ENCODE data around the gene TNFAIP8.

TNFAIP8 gene

DNA sequence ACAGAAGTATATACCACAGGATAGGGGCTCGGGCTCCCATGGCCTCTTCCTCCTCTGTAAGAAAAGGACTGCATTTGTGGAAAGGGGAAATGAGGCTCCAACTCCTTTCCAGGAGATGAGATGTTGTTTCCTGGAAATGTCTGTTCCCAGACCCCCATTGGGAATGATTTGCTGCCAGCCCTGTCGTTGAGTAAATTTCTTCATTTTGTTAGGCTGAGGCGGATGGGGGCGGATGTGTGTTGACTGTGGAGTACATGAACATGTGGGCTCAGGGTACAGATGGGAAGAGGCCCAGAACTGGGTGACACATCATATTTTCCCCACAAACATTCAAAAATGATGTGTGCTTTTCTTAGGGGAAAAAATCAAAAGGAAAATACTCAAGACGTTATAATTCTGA lies 28.8 kb upstream of the TNFAIP8 start:
- no peak overlapping the region for H3K4me3 ChIP-seq (replicated peaks; ENCODE audit: low read depth, low read length)
- TF ChIP-seq, protein P1, sequence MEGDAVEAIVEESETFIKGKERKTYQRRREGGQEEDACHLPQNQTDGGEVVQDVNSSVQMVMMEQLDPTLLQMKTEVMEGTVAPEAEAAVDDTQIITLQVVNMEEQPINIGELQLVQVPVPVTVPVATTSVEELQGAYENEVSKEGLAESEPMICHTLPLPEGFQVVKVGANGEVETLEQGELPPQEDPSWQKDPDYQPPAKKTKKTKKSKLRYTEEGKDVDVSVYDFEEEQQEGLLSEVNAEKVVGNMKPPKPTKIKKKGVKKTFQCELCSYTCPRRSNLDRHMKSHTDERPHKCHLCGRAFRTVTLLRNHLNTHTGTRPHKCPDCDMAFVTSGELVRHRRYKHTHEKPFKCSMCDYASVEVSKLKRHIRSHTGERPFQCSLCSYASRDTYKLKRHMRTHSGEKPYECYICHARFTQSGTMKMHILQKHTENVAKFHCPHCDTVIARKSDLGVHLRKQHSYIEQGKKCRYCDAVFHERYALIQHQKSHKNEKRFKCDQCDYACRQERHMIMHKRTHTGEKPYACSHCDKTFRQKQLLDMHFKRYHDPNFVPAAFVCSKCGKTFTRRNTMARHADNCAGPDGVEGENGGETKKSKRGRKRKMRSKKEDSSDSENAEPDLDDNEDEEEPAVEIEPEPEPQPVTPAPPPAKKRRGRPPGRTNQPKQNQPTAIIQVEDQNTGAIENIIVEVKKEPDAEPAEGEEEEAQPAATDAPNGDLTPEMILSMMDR (IDR thresholded peaks at IDR 0.05; ENCODE audit: low read length, missing control alignments): no peak
- peak; percentile 27 for DNase-seq (ENCODE audit: low read depth)

DNA sequence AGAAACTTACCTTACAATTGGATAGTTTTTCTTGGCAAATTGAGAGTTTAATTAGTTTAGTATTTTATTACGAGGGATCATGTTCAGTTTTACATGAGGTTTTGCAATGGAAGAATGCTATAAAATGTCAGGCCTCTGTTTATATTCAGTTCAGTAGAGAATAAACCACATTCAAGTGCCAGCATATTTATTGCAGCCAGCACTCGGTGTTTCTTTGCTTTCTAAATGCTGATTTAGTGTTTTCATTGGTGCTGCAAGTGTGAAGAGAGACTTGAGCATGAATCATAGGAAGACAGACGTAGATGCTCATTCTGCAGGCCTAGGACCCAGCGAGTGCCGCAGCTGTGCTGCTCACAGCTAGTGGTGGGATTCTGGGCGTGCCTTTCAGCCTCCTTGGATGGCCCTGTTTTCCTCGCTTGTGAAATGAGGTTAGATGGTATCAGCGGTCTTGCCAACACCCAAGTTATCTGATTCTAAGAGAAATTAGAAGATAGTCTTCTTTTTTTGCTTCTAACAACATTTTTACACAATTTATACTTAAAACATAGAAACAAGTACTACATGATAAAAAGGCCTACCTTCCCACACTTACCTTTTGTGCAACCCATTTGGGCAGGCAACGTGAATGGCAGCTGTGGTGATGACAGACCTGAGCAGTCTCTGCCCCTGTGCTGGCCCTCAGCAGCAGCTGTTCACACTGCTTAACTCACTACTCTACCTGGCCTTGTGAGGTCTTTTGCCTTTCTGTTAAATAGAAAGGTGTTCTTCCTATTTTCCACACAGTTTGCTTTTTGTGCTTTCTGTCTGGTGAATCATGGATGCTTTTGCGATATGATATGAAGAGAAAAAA lies 26.8 kb upstream of the TNFAIP8 start:
- no peak overlapping the region for H3K4me3 ChIP-seq (replicated peaks; ENCODE audit: low read depth, low read length)
- TF ChIP-seq, protein P1 (IDR thresholded peaks at IDR 0.05; ENCODE audit: low read length, missing control alignments): no peak
- DNase-seq (ENCODE audit: low read depth): peak; percentile 35

DNA sequence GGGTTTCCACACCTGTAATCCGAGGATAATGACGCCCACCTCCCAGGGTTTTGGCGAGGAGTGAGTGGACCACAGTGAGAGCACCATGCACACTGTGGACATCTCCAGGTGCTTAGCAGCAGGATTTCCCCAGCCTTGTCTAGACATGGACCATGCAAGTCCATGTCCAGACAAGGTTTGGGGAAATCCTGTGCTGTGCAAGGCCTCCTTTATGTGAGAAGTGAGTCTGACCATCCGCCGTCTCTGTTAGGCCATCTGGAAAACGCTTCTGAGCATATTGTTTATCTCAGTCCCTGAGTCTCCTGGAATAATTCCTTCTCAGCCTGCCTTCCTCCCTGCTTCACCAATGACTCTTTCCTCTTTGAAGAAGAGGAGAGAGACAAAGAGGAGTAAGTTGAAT lies 26.2 kb upstream of the TNFAIP8 start:
- no peak overlapping the region for H3K4me3 ChIP-seq (replicated peaks; ENCODE audit: low read depth, low read length)
- TF ChIP-seq, protein P1 (IDR thresholded peaks at IDR 0.05; ENCODE audit: low read length, missing control alignments): no peak
- no peak for DNase-seq (ENCODE audit: low read depth)

DNA sequence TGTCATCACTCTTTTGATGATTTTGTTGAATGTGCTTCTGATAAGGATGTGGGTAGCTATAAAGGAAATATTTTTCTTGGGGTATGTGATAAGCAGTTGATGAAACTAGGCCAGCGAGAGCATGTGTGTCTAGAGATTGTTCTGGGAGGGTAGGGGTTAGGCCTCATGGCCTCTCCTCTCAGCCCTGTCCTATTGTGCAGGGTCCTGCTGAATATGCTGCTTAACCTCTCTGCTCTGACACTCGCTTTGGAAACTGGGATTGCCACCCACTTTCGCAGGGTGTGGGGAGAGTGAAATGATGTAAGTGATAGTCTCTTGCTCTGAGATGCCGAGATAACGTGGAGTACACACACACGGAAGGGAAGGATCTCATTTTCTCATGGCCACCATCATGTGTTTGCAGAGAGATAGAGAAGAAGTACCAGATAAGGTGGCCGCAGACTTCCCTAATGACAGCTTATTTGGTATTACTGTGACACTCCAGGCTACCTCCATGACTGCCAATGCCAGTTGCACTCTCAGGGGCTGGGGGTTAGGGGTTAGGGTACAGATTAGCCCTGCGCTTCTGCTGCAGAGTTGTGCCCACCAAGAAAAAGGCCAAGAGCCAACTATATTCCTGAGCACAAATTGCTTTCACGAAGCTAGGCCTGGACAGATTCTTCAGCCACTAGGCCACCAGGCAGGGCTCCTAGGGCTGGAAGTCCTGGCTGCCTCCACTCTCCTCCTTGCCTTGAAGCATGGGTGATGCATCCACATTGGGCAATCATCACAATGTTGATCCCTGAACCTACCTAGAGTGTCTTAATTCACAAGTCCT lies 25.2 kb upstream of the TNFAIP8 start:
- TF ChIP-seq, protein P1 (IDR thresholded peaks at IDR 0.05; ENCODE audit: low read length, missing control alignments): no peak
- DNase-seq (ENCODE audit: low read depth): no peak
- H3K4me3 ChIP-seq (replicated peaks; ENCODE audit: low read depth, low read length): no peak overlapping the region

DNA sequence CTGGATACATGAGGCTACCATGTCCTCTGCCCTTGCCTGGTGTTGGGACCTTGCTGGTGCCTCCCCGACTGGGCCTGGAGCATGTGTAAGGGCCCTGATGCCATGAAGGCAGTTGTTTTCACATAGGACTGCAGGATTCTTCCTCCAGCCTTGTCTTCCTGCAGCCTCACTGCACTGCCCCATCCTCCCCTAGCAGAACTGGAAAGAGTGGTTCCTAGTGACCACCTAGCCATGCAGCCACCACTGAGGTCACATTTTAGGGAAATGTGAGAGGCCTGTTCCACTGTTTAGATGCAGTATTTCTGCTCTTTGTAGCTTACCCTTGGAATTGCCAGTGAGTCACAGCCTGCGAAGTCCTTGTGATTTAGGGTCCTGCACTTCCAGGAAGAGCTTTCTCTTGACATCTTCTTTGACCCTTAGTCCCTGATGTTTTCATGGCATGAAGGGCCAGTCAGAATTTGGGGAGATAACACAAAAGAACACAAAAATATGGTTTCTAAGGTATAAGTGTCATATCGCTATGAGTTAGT lies 24.2 kb upstream of the TNFAIP8 start:
- DNase-seq (ENCODE audit: low read depth): no peak
- no peak overlapping the region for H3K4me3 ChIP-seq (replicated peaks; ENCODE audit: low read depth, low read length)
- TF ChIP-seq, protein P1 (IDR thresholded peaks at IDR 0.05; ENCODE audit: low read length, missing control alignments): no peak

DNA sequence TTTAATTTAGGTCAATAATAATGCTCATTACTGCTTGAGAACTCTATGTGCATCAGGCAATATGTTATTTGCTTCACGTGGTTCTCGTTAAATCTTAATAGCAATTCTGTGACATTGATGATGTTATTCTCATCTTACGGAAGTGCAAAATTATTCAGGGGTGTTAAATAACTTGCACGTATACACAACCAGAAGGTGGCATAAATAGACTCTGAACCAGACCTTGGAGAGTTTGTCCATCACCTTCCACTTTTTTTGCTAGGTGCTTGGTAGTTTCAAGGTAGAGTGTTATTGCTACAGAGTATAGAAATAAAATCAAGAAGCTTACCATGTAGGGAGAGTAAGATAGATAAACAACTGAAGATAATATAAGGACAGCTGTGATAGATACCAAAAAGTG lies 23.6 kb upstream of the TNFAIP8 start:
- no peak overlapping the region for H3K4me3 ChIP-seq (replicated peaks; ENCODE audit: low read depth, low read length)
- no peak for DNase-seq (ENCODE audit: low read depth)
- TF ChIP-seq, protein P1 (IDR thresholded peaks at IDR 0.05; ENCODE audit: low read length, missing control alignments): no peak
